Glutamatergic neuron (in vitro differentiated cells): ENCODE measurements around the gene GRAMD1A. TPM values are rescaled to one million over a fixed set of nuclear protein-coding genes. Genes with fewer than 3 reads are reported as not detected.

ENCODE experiments used
- DNase-seq: peaks from one replicate; pipeline ENCODE4 v3.0.0; 2022
- H3K27ac Mint-ChIP-seq: one replicate; pipeline ENCODE4 v1.8.0; 2020; ENCODE audit warnings: mild to moderate bottlenecking, mixed read lengths, inconsistent platforms; ENCODE audit not compliant: unreplicated experiment
- H3K27me3 Mint-ChIP-seq: one replicate; pipeline ENCODE4 v1.8.0; 2020; ENCODE audit warnings: mild to moderate bottlenecking, moderate library complexity, mixed read lengths, inconsistent platforms; ENCODE audit not compliant: unreplicated experiment
- H3K36me3 Mint-ChIP-seq: one replicate; pipeline ENCODE4 v1.8.0; 2020; ENCODE audit warnings: mild to moderate bottlenecking, mixed read lengths, inconsistent platforms; ENCODE audit not compliant: unreplicated experiment
- H3K4me1 Mint-ChIP-seq: one replicate; pipeline ENCODE4 v1.8.0; 2020; ENCODE audit warnings: mild to moderate bottlenecking, low read depth, mixed read lengths, inconsistent platforms; ENCODE audit not compliant: unreplicated experiment
- H3K4me3 Mint-ChIP-seq: one replicate; pipeline ENCODE4 v1.8.0; 2020; ENCODE audit warnings: mild to moderate bottlenecking, mixed read lengths, inconsistent platforms; ENCODE audit not compliant: unreplicated experiment
- H3K9me3 Mint-ChIP-seq: one replicate; pipeline ENCODE4 v1.8.0; 2020; ENCODE audit warnings: mild to moderate bottlenecking, moderate library complexity, mixed read lengths, inconsistent platforms; ENCODE audit not compliant: unreplicated experiment
- CTCF ChIP-seq: fragments of 200-600 bp; sonication (generic); IDR thresholded peaks from one replicate; pipeline ENCODE4 v1.5.0; 2021; ENCODE audit not compliant: partially characterized antibody, unreplicated experiment
- total RNA-seq: library from RNA; stranded (reverse); fragmentation: NEBNext Ultra II Directional; extraction: Animal tissue kit (Norgen Biotek cat#: 25700); gene quantifications from one replicate; pipeline ENCODE4 v1.2.1, GENCODE V29; 2021; ENCODE audit not compliant: unreplicated experiment

Gene GRAMD1A
- total RNA-seq, 1 donor from 2014 or later = 220 TPM

DNA sequence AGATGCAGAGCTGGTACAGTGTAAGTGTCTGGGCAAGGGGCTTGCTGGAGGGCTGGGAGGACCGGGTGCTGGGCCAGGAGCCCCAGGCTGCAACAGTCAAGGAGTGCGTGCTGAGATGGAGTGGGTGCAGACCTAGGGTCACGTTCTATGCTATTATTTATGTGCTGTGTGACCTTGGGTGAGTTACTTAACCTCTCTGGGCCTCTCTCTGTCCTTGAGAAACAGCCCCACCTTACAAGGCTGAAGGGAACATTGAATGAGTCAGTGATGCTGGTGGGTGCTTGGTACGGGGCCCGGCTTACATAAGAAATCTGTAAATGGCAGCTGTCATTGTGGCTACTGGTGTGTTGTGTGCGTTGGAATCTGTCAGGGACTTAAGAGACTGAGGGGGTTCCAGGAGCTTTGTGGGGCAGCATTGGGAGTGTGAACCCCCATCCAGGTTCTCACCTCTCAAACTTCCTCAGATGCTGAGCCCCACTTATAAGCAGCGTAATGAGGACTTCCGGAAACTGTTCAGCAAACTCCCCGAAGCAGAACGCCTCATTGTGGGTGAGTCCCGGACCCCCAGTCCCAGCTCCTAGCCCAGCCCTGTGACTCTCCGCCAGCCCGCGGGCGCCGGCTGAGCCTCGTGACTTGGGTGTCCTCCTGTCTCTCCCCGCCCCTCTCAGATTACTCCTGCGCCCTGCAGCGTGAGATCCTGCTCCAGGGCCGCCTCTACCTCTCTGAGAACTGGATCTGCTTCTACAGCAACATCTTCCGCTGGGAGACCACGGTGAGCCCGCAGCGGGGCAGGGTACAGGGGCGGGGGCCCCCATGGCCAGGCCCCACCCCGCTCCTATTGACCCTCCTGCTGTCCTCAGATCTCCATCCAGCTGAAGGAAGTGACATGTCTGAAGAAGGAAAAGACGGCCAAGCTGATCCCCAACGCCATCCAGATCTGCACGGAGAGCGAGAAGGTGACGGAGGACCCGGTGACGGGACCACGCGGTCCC, 9.6 kb downstream of the GRAMD1A start:
- peaks cover 7% of the 10 kb centered on the region for H3K27me3 Mint-ChIP-seq
- H3K4me1 Mint-ChIP-seq = no peaks in the 10 kb centered on the region
- no peak for TF ChIP-seq CTCF
- H3K27ac Mint-ChIP-seq = no peak overlapping the region
- no peak for DNase-seq
- peaks cover 6% of the 10 kb centered on the region for H3K9me3 Mint-ChIP-seq
- H3K36me3 Mint-ChIP-seq = no peaks in the 10 kb centered on the region
- no peak overlapping the region for H3K4me3 Mint-ChIP-seq

DNA sequence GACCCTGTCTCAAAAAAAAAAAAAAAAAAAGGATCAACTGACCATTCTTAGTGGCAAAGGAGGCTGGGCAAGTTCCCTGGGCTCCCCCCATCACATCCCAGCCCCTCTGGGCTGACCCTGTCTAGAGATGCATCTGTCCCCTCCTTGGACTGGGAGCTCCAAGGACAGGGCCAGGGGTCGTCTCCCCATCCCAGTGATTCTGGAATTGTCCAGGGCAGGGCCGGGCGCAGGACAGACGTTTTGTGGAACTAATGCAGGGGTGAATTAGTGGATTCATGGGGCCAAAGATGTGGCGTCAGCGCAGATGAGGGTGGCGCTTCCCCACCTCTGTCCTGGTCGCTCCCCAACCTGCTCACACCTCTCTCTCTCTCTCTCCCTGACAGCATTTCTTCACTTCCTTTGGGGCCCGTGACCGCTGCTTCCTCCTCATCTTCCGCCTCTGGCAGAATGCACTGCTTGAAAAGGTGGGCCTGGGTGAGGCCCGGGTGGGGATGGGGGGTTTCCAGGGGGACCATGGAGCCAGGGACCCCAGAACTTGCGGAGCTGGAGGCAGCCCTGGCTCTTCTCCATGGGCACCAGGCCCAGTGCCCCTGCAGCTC, 11.1 kb downstream of the GRAMD1A start:
- Mint-ChIP-seq H3K4me1 (no peaks in the 10 kb centered on the region), H3K36me3 (no peaks in the 10 kb centered on the region), H3K27me3 (peaks cover 7% of the 10 kb centered on the region), H3K9me3 (peaks cover 6% of the 10 kb centered on the region), H3K27ac (no peak overlapping the region), H3K4me3 (no peak overlapping the region)
- DNase-seq = no peak
- no peak for TF ChIP-seq CTCF

DNA sequence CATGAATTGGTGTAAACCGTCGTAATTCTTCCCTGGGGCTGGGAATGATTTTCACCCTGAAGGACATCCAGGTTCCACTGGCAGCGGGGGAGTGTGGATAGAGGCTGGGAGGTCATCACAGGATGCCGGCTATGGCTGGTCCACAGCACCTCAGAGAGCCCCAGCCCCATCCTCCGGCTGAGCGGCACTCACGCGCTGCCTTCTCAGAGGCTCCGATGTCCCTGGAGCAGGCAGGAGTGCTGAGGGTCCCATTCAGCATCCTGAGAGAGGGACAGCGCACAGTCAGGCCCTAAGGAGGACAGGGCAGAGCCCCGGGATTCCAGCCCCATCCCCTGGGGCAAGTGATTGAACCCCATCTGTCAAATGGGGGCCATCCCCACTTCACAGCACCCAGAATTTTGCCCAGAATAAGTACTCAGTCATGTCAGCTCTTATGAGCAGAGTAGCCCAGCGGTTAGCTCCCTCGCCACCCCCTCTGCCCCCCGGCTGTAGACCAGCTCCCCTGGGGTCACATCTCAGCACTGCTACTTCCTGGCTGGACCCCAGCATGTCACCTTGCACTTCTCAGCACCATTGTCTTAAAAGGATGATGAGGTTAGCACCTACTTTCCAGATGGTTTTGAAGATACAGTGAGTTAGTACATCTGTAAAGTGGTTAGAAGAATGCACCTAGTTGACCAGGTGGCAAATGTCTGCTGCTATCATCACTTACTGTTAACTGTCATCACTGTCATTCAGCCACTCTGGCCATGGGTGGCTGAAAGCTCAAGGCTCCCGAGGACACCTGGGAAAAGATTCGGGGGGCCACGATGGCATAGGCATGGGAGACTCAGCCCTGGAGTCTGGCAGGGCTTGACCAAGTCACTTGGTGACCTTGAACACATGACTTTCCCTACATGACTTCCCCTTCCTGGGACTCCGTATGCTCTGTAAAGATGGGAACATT, 11.9 kb downstream of the GRAMD1A start:
- peaks cover 5% of the 10 kb centered on the region for H3K9me3 Mint-ChIP-seq
- no peak overlapping the region for H3K4me3 Mint-ChIP-seq
- no peak for DNase-seq
- H3K36me3 Mint-ChIP-seq = no peaks in the 10 kb centered on the region
- no peaks in the 10 kb centered on the region for H3K4me1 Mint-ChIP-seq
- no peak overlapping the region for H3K27ac Mint-ChIP-seq
- peaks cover 7% of the 10 kb centered on the region for H3K27me3 Mint-ChIP-seq
- no peak for TF ChIP-seq CTCF

GRCh38 chr19:35013041-35013819, 13.1 kb downstream of the GRAMD1A start:
- peak; percentile 80 for DNase-seq
- Mint-ChIP-seq H3K27me3 (peaks cover 7% of the 10 kb centered on the region), H3K4me1 (no peaks in the 10 kb centered on the region), H3K36me3 (no peaks in the 10 kb centered on the region), H3K4me3 (no peak overlapping the region), H3K9me3 (peaks cover 6% of the 10 kb centered on the region), H3K27ac (no peak overlapping the region)
- TF ChIP-seq CTCF = peak; percentile 91
